Stimulated activated CD4-positive, alpha-beta T cell treated with anti-CD3 and anti-CD28 coated beads, Interleukin-4, amount 100 ng/mL, for 1 hour (primary cell): Measurements from ENCODE around the gene SLC7A14.

Source experiments
- DNase-seq: peaks from one replicate; pipeline ENCODE4 v3.0.0-alpha.2; 2020

SLC7A14 gene

DNA sequence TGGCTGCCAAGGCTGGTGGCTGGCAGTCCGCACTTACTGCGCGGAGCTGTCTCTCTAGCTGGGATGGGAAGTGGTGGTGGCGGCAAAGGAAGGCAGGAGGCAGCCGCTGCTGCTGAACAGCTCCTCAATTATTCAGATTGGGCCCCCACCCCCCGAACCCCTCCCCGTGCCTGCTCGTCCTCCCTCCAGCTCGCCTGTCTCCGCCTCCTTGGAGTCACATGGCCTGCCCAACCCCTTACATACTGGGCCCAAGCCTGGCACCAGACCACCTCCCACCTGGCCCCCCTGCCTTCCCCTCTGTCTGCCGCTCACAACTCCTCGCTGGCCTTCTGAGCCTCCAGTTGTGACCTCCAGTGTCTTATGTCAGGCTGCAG is at the start of gene SLC7A14:
SLC7A14 (minus strand) TSS at position 139 of the 374 bp plus-strand sequence. CDS start 59,139 bp downstream, outside the sequence.
- no peak for DNase-seq

DNA sequence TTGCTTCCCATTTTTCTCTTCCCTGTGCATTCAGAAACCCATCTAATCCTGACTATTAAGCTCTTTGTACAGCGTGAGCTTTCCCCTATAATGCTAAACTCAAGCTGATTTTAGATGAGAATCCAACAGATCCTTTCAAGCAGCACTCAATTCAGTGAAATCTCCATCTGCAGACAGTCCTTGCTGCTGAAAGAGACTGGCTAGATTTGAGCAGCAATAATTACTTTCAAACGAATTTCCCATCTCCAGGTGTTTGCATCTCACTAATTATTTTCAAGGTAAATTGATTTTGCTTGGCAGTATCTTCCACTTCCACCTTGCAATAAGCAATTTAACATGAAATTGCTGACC is 49.5 kb upstream of the SLC7A14 start:
- no peak for DNase-seq

DNA sequence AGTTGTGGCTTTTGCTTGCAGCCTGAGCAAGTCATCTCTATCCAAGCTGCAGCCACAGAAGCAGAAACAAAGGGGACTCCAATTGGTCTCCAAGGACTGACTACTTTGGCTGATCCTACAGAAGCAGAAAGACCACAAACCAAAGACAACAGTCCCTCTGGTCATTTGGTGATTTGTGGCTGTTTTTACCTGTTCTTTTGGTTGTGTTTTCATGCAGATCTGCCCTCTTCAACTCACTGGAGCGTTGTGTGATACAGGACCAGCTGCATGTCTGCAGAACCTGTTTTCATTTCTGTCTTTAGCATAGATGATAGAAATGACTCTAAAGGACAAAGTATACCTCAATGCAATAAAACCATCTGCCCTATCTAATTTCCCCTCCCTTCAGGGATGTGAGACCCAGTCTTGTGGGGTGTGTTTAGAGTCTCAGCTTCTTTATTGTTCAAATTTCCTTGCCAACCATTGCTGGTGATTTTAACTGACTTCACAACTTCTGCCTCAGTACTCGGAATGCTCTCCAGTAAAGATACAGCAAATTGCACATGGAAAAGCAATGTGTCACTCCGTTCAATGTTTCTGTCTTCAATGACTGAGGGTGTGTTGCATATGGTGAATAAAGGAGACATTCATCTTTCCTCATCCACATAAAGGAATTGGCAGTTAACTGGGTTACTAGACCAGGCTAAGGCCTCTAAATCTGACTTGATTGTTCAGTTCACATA is 48.9 kb upstream of the SLC7A14 start:
- no peak for DNase-seq

DNA sequence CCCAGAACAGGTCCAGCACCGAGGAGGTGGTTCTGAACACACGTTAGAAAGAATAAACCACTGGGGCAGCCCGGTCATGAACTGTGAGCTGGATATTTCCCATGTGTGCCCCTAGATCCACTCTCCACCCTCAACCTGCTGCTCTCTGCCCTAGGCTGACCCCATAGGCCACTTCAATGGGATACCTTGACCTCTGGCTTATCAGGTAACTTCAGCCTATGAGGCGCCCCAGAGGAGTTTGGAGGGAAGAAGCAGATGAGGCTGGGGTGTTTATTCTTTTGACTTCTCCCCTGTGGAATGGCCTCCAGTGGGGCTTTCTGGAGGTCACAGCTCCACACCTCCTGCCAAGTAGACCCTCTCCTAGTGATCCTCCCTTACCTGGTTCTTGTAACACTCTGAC is 47.7 kb upstream of the SLC7A14 start:
- no peak for DNase-seq

- DNase-seq: no peak
Observed at GRCh38 chr3:170632780-170633179, 46.9 kb upstream of the SLC7A14 start.

DNA sequence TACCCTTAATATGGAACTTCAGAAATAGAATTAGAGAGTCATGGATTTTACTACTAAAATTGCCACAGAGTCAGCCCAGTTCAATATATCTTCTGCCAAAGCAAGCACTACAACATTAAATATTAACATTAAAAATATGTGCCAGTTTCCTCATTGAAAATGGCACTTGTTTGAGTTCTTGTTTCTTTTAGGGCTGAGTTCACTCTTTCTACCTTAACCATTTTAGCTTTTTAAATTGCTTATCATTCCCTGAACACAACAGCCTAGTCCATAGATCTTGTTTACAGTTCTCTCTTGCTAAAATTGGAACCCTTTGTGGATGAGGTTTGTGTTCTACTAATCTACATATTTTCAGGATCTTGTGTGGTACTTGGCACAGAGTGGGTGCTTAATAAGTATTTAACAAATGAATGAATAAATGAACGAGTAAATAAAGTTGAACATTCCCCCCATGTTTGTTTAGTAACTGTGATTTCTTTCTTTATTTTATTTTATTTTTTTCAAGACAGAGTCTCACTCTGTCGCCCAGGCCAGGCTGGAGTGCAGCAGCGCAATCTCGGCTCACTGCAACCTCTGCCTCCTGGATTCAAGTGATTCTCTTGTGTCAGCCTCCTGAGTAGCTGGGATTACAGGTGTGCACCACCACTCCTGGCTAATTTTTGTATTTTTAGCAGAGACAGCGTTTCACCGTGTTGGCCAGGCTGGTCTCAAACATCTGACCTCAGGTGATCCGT is 46.0 kb upstream of the SLC7A14 start:
- DNase-seq: no peak

DNA sequence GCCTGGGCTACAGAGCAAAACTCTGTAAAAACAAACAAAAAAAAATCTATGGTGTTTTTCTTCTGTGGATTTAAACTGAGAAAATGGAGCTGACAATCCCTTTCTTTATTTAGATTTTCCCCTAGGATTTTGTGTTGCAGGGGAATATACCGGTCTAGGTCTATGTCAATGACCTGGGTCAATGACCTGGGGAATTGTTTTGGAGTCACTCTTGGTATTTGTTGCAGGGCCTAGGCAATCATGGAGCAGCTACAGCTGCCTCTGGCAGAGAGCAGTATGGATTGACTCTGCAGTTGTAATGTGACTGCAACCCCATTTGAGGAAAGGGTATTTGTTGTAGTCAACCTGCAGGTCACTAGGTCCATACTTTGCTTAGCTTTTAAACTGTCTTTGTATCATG is 37.6 kb upstream of the SLC7A14 start:
- no peak for DNase-seq

DNA sequence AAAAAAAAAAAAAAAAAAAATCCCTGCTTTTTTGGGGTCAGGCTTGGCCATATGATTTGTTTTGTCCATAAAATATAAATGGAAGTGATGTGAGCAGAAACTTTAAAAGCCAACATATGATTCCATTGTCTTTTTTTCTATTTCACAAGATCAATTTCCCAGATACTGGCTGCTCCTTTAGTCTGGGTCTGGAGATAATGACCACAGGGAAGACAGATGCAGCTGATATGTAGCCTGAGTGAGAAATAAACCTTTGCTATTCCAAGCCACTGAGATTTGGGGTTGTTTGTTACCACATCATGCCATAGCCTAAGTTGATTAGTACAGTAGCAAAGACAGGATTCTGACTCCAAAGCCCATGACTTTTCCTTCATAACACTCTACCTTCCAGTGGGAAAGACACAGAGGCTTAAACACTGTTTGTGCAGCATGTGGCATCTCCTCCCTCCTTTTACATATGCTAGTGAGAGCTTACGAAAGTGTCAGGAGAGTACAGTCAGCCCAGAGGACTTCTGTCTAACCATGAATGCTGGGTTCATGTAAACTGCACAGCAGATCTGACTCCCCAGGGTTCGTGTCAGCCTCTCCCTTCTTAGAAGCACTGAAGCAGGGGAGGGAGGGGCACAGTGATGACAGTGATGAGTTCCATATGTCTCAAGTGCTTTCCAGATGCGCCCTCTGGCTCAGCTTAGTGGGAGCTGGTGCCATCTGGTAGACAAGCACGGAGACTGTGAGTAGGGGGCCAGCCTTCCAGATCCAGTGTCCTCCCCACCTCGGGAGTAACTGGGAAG is 36.7 kb upstream of the SLC7A14 start:
- no peak for DNase-seq

- no peak for DNase-seq
Observed at GRCh38 chr3:170621256-170621655, 35.4 kb upstream of the SLC7A14 start.

GRCh38 chr3:170614214-170614966 is 28.5 kb upstream of the SLC7A14 start:
- DNase-seq: no peak

- DNase-seq: no peak
Observed at GRCh38 chr3:170611751-170612150, 25.9 kb upstream of the SLC7A14 start.

GRCh38 chr3:170610321-170610884 is 24.5 kb upstream of the SLC7A14 start:
- DNase-seq: no peak

GRCh38 chr3:170608475-170608874 is 22.6 kb upstream of the SLC7A14 start:
- no peak for DNase-seq

GRCh38 chr3:170606675-170607074 is 20.8 kb upstream of the SLC7A14 start:
- no peak for DNase-seq

DNA sequence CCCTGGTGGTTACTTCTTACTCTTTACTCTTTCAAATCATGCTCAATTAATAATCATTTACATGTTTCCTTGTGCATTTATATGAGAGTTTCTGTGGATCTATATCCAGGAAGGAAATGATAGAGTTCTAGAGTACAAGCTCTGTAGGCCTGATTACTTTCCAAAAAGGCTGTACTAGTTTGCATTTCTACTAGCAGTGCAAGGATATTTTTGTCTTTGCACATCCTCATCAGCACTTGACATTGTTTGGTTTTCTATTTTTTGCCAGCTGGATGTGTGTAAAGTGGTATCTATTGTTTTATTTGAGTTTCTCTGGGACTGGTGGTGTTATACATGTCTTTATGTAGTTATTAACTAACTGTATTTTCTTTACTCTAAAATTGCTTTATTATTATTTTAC is 19.6 kb upstream of the SLC7A14 start:
- no peak for DNase-seq

DNA sequence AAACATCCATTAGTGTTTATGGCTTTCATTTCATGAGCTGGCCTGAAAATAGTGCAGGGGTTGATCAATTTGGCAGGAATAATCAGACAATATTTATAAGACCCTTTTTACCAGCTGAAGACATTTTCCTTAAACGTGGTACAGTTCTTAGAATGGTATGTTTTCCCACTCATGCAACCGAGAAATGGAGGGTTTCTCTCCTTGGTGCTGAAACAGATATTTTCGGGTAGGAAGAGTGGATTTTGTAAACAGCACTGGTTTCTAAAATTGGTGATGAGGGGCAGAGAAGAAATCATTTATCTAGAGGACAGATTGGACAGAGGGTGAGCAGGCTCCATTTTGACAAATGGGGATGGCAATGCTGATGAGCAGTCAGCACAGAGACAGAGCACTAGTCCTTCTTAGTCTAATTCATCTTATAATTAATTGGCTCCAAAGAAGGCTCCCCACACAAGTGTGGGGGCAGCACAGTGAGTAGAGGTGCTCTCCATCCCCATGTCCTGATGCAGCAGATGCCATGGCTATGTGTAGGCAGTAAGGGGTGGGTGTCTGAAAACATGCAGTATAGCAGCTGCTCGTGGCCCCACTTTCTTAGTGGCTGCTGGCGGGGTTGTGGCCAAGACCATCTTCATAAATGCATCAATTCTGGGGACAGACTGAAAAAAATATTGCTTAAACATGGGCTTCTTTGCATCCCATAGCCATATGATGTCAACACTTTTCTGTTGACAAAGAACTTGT is 18.1 kb upstream of the SLC7A14 start:
- DNase-seq: no peak

DNA sequence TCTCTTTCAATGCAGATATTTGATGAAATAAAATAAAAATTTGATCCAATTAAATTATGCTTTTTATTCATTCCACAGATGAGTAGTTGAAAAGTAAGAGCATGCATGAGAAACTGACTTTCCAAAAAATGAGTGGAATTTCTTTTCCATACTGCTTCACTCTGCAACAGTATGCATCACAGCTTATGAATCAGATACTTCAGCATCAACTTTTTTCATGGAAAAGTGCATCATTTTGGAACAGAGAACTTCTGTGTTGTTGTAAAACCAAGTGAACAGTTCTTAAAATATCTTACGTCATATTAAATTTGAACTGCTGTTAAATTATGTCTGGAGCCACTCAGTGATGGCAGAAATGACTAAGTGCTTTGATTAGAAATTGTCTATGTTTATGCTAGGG is 16.7 kb upstream of the SLC7A14 start:
- no peak for DNase-seq

GRCh38 chr3:170600005-170600624 is 14.2 kb upstream of the SLC7A14 start:
- no peak for DNase-seq

- no peak for DNase-seq
Observed at GRCh38 chr3:170599091-170599490, 13.2 kb upstream of the SLC7A14 start.

- DNase-seq: no peak
Observed at GRCh38 chr3:170598091-170598502, 12.2 kb upstream of the SLC7A14 start.

- no peak for DNase-seq
Observed at GRCh38 chr3:170594528-170594927, 8.7 kb upstream of the SLC7A14 start.

DNA sequence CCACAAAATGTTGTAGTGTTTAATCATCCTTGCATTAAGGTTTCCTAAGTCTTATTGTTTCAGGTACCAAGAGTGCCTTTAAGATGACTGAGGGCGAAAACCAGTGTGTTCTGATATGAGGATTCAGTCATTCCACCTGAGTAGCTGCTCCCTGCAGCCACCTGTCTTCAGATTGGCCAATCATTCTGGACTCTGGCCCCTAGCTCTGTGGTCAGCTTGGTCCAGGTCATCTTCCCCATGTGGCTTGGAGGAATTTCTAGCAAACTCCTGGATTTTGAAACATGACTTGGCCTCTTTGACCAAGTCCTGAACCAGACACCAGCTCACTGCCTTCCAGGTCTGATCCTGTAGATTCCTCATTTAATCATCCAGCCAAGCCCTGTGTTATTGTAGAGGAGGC is 7.8 kb upstream of the SLC7A14 start:
- no peak for DNase-seq
